H7 (cell line): Measurements from ENCODE around the gene NR2E1. TPM values are rescaled to one million over a fixed set of nuclear protein-coding genes. Genes with fewer than 3 reads are reported as not detected.

Experiments used
- DNase-seq: peaks from one replicate; pipeline ENCODE4 v3.0.0; 2012
- H3K27me3 ChIP-seq: 2 replicates; pipeline ENCODE4 v1.6.0; 2011; ENCODE audit warnings: mild to moderate bottlenecking, low read length; ENCODE audit not compliant: control insufficient read depth, insufficient read depth
- H3K36me3 ChIP-seq: replicated peaks from 2 replicates; pipeline ENCODE4 v1.5.1; 2011; ENCODE audit warnings: low read length; ENCODE audit not compliant: control insufficient read depth, insufficient read depth
- H3K4me3 ChIP-seq: 2 replicates; pipeline ENCODE4 v1.5.1; 2011; ENCODE audit warnings: low read depth, mild to moderate bottlenecking, control low read depth, low read length, moderate library complexity; ENCODE audit not compliant: insufficient read depth
- total RNA-seq: library from RNA; depleted of rRNA; stranded (reverse); fragments of >200 nt; shearing (Covaris generic); gene quantifications from 2 replicates; pipeline ENCODE4 v1.2.3, GENCODE V29; 2014

The NR2E1 gene
- total RNA-seq, 1 experiment from 2014 or later: not detected

GRCh38 chr6:108163644-108164542, 1.9 kb upstream of the NR2E1 start:
- no peak overlapping the region for H3K4me3 ChIP-seq
- peak; percentile 45 for DNase-seq
- H3K36me3 ChIP-seq: no peaks in the 10 kb centered on the region
- H3K27me3 ChIP-seq: peaks cover 100% of the 10 kb centered on the region

- H3K27me3 ChIP-seq: peaks cover 100% of the 10 kb centered on the region
- peak overlapping the region; percentile 25 for H3K4me3 ChIP-seq
- no peak for DNase-seq
- H3K36me3 ChIP-seq: no peaks in the 10 kb centered on the region
Measured at GRCh38 chr6:108164543-108164814, 1.3 kb upstream of the NR2E1 start.

DNA sequence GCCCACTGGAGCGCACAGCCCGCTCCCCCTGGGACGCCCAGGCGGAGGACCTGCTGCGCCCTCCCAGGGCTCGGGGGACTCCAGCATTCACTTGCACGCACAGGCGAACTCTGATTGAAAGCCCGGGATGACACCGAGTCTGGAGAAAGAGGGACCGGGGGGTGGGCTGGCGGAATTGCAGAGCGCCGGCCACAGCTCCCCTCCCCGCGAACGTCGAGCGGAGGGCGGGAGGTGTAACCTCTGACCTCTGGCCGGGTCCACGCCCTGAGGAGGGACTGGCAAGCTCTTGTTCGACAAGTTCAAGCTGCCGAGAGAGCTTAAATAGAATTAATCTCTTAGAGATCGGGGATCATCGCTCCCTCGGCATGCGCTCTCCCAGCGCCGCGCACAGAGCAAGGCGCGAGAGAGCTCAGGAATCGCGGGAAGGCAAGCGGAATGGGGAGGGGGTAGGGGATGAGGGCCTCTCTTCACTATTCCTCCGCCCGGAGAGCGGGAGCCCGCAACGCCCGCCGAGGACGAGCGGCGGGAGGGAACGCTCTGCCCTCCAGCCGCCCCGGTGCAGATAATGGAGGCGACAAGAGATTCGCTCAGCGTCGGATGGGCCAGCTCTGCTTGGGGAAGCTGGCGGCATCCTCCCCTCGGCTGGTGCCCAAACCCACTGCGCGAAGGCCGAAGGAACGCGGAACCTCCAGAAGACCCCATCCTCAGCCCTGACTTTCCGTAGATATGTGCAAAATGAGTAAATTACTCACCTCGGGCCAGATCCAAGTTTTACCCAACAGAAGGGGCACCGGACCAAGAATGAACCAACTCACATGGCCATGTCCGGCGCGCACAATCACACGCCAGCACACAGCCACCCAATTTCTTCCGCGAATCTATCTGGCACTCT, 761 bp upstream of the NR2E1 start:
- H3K4me3 ChIP-seq: peak overlapping the region; percentile 25
- peaks cover 100% of the 10 kb centered on the region for H3K27me3 ChIP-seq
- DNase-seq: peak; percentile 89
- H3K36me3 ChIP-seq: no peaks in the 10 kb centered on the region

- H3K4me3 ChIP-seq: peak overlapping the region; percentile 23; the same call in 1 of the 2 replicates
- H3K36me3 ChIP-seq: no peaks in the 10 kb centered on the region
- DNase-seq: peak; percentile 78
- peaks cover 100% of the 10 kb centered on the region for H3K27me3 ChIP-seq
Measured at GRCh38 chr6:108166664-108167448, 1.0 kb downstream of the NR2E1 start.

DNA sequence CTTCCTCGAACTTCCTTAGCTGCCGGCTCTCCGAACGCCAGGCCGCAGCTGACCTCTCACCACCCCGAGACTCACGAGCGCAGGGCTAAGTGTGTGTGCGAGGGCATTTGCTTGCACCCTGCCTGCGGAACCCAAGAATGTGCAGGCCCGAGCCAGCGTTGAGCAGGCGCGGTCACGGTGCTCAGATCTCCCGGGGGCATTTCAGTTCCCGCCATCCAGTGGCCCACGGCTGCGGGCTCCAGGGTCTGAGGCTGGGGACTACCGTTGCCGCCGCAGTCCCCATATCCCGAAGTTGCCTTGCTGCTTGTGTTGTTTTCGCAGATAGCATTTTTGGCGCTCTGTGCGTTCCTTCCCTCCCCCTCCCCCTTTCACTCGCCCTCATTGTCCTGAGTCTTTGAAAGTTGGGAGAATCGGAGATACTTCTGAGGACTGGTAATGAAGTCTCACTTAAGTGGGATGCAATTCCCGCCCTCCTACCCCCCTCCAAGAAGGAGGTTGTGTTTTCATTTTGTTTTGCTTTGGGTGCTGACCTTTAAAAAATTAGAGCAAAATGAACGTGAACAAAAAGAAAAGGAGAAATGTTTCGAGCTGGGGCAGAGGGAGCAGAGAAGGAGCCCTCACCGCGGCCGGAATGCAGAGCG, 1.7 kb downstream of the NR2E1 start:
- Histone ChIP-seq H3K27me3 (peaks cover 100% of the 10 kb centered on the region), H3K36me3 (no peaks in the 10 kb centered on the region), H3K4me3 (peak overlapping the region; percentile 23)
- peak; percentile 88 for DNase-seq

DNA sequence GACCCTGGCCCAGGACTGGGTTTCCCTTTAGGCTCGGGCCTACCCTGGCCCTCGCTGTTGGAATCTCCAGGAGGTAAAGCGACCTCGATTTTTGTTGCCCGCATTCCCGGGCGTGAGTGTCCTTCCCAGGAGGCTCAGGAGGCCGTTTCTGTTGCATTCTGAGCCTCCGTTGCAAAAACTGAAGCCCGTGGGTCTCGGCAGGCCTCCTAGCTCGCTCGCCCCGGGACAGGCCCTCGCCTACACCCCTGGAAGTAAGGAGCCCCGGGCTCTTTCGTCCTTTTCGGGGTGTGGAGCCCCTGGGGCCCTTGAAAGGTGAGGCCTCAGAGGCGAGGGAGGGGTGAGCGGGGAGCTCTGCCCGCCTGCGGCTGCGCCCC, 2.3 kb downstream of the NR2E1 start:
- DNase-seq: peak; percentile 72
- peaks cover 100% of the 10 kb centered on the region for H3K27me3 ChIP-seq
- H3K4me3 ChIP-seq: no peak overlapping the region; the same call in 1 of the 2 replicates
- no peaks in the 10 kb centered on the region for H3K36me3 ChIP-seq

- Histone ChIP-seq H3K36me3 (no peaks in the 10 kb centered on the region), H3K4me3 (no peak overlapping the region; the same call in 1 of the 2 replicates), H3K27me3 (peaks cover 100% of the 10 kb centered on the region)
- peak; percentile 88 for DNase-seq
Measured at GRCh38 chr6:108168501-108169463, 3.0 kb downstream of the NR2E1 start.

GRCh38 chr6:108169464-108170331, 3.9 kb downstream of the NR2E1 start:
- DNase-seq: peak; percentile 75
- Histone ChIP-seq H3K4me3 (peak overlapping the region; percentile 1; the same call in 1 of the 2 replicates), H3K36me3 (no peaks in the 10 kb centered on the region), H3K27me3 (peaks cover 100% of the 10 kb centered on the region)

- DNase-seq: peak; percentile 78
- no peak overlapping the region for H3K4me3 ChIP-seq
- H3K36me3 ChIP-seq: no peaks in the 10 kb centered on the region
- peaks cover 100% of the 10 kb centered on the region for H3K27me3 ChIP-seq
Measured at GRCh38 chr6:108170332-108171290, 4.8 kb downstream of the NR2E1 start.

GRCh38 chr6:108171291-108171917, 5.6 kb downstream of the NR2E1 start:
- Histone ChIP-seq H3K27me3 (peaks cover 100% of the 10 kb centered on the region), H3K4me3 (no peak overlapping the region), H3K36me3 (no peaks in the 10 kb centered on the region)
- DNase-seq: peak; percentile 66

DNA sequence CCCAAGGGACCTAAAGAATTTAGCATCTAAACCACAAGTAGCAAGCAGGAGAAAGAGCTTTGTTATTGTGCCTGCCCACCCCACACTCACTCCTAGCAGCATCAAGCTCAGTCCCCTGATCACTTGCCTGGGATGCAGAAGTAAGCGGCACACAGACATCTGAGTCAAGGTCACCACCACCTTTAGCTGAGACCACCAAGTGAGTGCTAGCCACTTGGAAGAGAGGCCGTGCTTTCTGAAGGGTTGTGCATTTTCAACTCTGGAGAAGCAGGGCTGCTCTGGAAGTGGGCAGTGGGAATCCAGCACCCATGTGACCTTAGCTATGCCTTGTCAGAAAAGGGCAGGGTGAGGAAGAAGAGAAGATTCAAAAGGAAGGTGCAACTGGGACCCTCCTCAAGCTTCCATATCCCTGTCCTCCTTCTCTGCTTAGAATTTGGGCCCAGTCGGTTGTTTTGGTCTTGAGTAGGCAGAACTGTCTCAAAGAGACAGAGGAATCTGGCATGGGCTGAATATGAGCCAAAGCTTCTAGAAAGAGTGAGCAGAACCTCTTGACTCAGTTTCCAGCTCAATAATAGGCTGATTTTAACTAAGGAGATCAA, 6.2 kb downstream of the NR2E1 start:
- no peak for DNase-seq
- H3K4me3 ChIP-seq: no peak overlapping the region
- no peaks in the 10 kb centered on the region for H3K36me3 ChIP-seq
- H3K27me3 ChIP-seq: peaks cover 100% of the 10 kb centered on the region
